Kidney (tissue), 14 donors: Measurements from ENCODE around the gene PLEKHA6. TPM values are rescaled to one million over a fixed set of nuclear protein-coding genes. Genes with fewer than 3 reads are reported as not detected.

Experiments
- DNase-seq, 5 donors: peaks; one replicate each; pipeline ENCODE4 v3.0.0-alpha.2; 2013 to 2020
- FAIRE-seq: peaks from 2 replicates; lab custom pipeline; 2012; peaks lifted over from hg19 to GRCh38; lab: Jason Lieb, UNC
- H3K27ac ChIP-seq, 2 donors: one replicate each; pipeline ENCODE4 v1.7.0; 2013; ENCODE audit warnings: low read depth in 2 of 2, low read length in 2 of 2, inconsistent platforms in 1 of 2
- H3K27me3 ChIP-seq: one replicate; pipeline ENCODE4 v1.7.1; 2013; ENCODE audit warnings: low read length, inconsistent platforms; ENCODE audit not compliant: control insufficient read depth, insufficient read depth
- H3K36me3 ChIP-seq, 3 donors: one replicate each; pipeline versions ENCODE4 v1.7.0 to v1.7.1; 2013; ENCODE audit warnings: low read length in 3 of 3, control low read depth in 1 of 3, inconsistent platforms in 1 of 3; ENCODE audit not compliant: insufficient read depth in 3 of 3, control insufficient read depth in 2 of 3
- H3K4me1 ChIP-seq, 3 donors: one replicate each; pipeline versions ENCODE4 v1.7.0 to v1.7.1; 2013; ENCODE audit warnings: low read length in 3 of 3, inconsistent platforms in 1 of 3, low read depth in 1 of 3; ENCODE audit not compliant: control insufficient read depth in 2 of 3, insufficient read depth in 2 of 3
- H3K4me3 ChIP-seq, 3 donors: one replicate each; pipeline versions ENCODE4 v1.7.0 to v1.8.1; 2013; ENCODE audit warnings: low read length in 3 of 3, control low read depth in 1 of 3, inconsistent platforms in 1 of 3
- H3K9ac ChIP-seq, 3 donors: one replicate each; pipeline versions ENCODE4 v1.7.0 to v1.7.1; 2013; ENCODE audit warnings: low read length in 3 of 3, control low read depth in 1 of 3, inconsistent platforms in 1 of 3
- H3K9me3 ChIP-seq, 3 donors: one replicate each; pipeline versions ENCODE4 v1.7.0 to v1.7.1; 2013; ENCODE audit warnings: low read length in 3 of 3, control low read depth in 1 of 3, inconsistent platforms in 1 of 3; ENCODE audit not compliant: control insufficient read depth in 2 of 3, insufficient read depth in 1 of 3
- CTCF ChIP-seq: IDR thresholded peaks from 3 replicates; pipeline ENCODE4 v1.5.1; 2012; ENCODE audit warnings: mild to moderate bottlenecking, moderate library complexity, borderline replicate concordance; ENCODE audit not compliant: insufficient read depth; ENCODE audit errors: extremely low read depth
- intact Hi-C: fragments of 100-400 bp; cut with DNase I; formaldehyde crosslinking; loops from one replicate; pipeline ENCODE4 v1.11.1; 2022
- polyA plus RNA-seq: library from polyadenylated mRNA; stranded (reverse); fragments of 350-450 nt; fragmentation: Illumina TruSeq; extraction: RNeasy Lipid Tissue Mini Kit (QIAGEN cat#74804); gene quantifications from one replicate; pipeline ENCODE4 v1.2.3, GENCODE V29; 2014; ENCODE audit warnings: low read depth, low replicate concordance; ENCODE audit not compliant: insufficient read depth
- total RNA-seq: library from RNA; stranded (reverse); fragmentation: NEBNext Ultra II Directional; extraction: Animal tissue kit (Norgen Biotek cat#: 25700); gene quantifications from one replicate; pipeline ENCODE4 v1.2.1, GENCODE V29; 2021
- donor health status: control.
- donor health status: control.
- donor health status: control.
- donor health status: control.
- donor health status: control.
- donor health status: DM: yes; HTN: yes; CAD: no.
- donor health status: Normal renal cell carcinoma (clear cell type).

The PLEKHA6 gene
- total and polyA plus RNA-seq, 2 donors from 2014 or later, result 17.5 to 65.1 TPM

- Histone ChIP-seq H3K4me1 (peaks cover 0 to 4% (median 0%) of the 10 kb centered on the region in 3 donors), H3K27me3 (no peaks in the 10 kb centered on the region), H3K9ac (no peak overlapping the region), H3K9me3 (no peaks in the 10 kb centered on the region), H3K27ac (no peak overlapping the region), H3K4me3 (no peak overlapping the region), H3K36me3 (no peaks in the 10 kb centered on the region)
- no peak for TF ChIP-seq CTCF
- intact Hi-C loops, result no loop called here
- FAIRE-seq (no peak), DNase-seq (no peak)
Observed at GRCh38 chr1:204356997-204357396, 2.7 kb downstream of the PLEKHA6 start.

- H3K36me3 ChIP-seq, result no peaks in the 10 kb centered on the region
- no peaks in the 10 kb centered on the region for H3K9me3 ChIP-seq
- H3K27me3 ChIP-seq, result no peaks in the 10 kb centered on the region
- H3K27ac ChIP-seq, result no peak overlapping the region
- no peak overlapping the region for H3K4me3 ChIP-seq
- H3K4me1 ChIP-seq, result peaks cover 2 to 7% (median 5%) of the 10 kb centered on the region in 3 donors
- FAIRE-seq (no peak), DNase-seq (no peak)
- intact Hi-C loops, result no loop called here
- TF ChIP-seq CTCF, result no peak
- no peak overlapping the region for H3K9ac ChIP-seq
Observed at GRCh38 chr1:204355913-204356312, 3.8 kb downstream of the PLEKHA6 start.

GRCh38 chr1:204354579-204354978 lies 5.2 kb downstream of the PLEKHA6 start:
- Histone ChIP-seq H3K27me3 (no peaks in the 10 kb centered on the region), H3K36me3 (no peaks in the 10 kb centered on the region), H3K9ac (no peak overlapping the region), H3K9me3 (no peaks in the 10 kb centered on the region), H3K4me1 (peaks cover 5 to 11% (median 5%) of the 10 kb centered on the region in 3 donors), H3K4me3 (no peak overlapping the region), H3K27ac (no peak overlapping the region)
- no peak for FAIRE-seq
- no peak for DNase-seq
- intact Hi-C loops, result no loop called here
- no peak for TF ChIP-seq CTCF
